Osteoblast (primary cell): ENCODE measurements around the gene CCBE1. TPM values are rescaled to one million over a fixed set of nuclear protein-coding genes. Genes with fewer than 3 reads are reported as not detected.
A peak's percentile ranks its signal among the peaks of the same experiment; 100 is the strongest.

Source experiments
- DNase-seq: peaks from one replicate; pipeline ENCODE4 v3.0.0; 2011; ENCODE audit warnings: low spot score, mixed read lengths; ENCODE audit not compliant: insufficient read length; ENCODE audit errors: missing footprints
- H2AFZ ChIP-seq: 2 replicates; pipeline ENCODE4 v1.6.0; 2011; ENCODE audit warnings: mild to moderate bottlenecking, low read length
- H3K27ac ChIP-seq: 2 replicates; pipeline ENCODE4 v1.5.1; 2011; ENCODE audit warnings: mild to moderate bottlenecking, low read depth, low read length, moderate library complexity
- H3K27me3 ChIP-seq: 2 replicates; pipeline ENCODE4 v1.6.0; 2012; ENCODE audit warnings: mild to moderate bottlenecking, control low read depth, inconsistent platforms, low read length, moderate library complexity; ENCODE audit not compliant: insufficient read depth
- H3K36me3 ChIP-seq: 2 replicates; pipeline ENCODE4 v1.5.1; 2011; ENCODE audit warnings: mild to moderate bottlenecking, low read length, control low read depth, moderate library complexity; ENCODE audit not compliant: insufficient read depth
- H3K4me1 ChIP-seq: 2 replicates; pipeline ENCODE4 v1.5.1; 2011; ENCODE audit warnings: mild to moderate bottlenecking, low read length, control low read depth, moderate library complexity; ENCODE audit not compliant: insufficient read depth
- H3K4me2 ChIP-seq: 2 replicates; pipeline ENCODE4 v1.6.0; 2011; ENCODE audit warnings: mild to moderate bottlenecking, low read length; ENCODE audit not compliant: insufficient read depth
- H3K4me3 ChIP-seq: fragments of 200-600 bp; sonication (generic); 3 replicates; pipeline ENCODE4 v1.5.1; 2012; ENCODE audit warnings: mild to moderate bottlenecking, low read length, inconsistent platforms; ENCODE audit not compliant: insufficient read depth
- H3K79me2 ChIP-seq: 2 replicates; pipeline ENCODE4 v1.6.0; 2012; ENCODE audit warnings: mild to moderate bottlenecking, low read length, control low read depth, inconsistent platforms; ENCODE audit not compliant: insufficient read depth
- H3K9me3 ChIP-seq: 2 replicates; pipeline ENCODE4 v1.5.1; 2011; ENCODE audit warnings: low read depth, low read length, control low read depth
- H4K20me1 ChIP-seq: 2 replicates; pipeline ENCODE4 v1.6.0; 2012; ENCODE audit warnings: mild to moderate bottlenecking, low read length, control low read depth; ENCODE audit not compliant: insufficient read depth
- total RNA-seq: library from RNA; depleted of rRNA; stranded (reverse); fragments of >200 nt; gene quantifications from 2 replicates; pipeline ENCODE4 v1.2.3, GENCODE V29; 2012
- TF ChIP-seq, protein P1 (sequence below): IDR thresholded peaks from 2 replicates; pipeline ENCODE4 v1.5.1; 2011; ENCODE audit warnings: mild to moderate bottlenecking, low read depth, low read length, moderate library complexity; ENCODE audit errors: extremely low read depth

The CCBE1 gene
- total RNA-seq, 1 donor = 51.4 TPM

DNA sequence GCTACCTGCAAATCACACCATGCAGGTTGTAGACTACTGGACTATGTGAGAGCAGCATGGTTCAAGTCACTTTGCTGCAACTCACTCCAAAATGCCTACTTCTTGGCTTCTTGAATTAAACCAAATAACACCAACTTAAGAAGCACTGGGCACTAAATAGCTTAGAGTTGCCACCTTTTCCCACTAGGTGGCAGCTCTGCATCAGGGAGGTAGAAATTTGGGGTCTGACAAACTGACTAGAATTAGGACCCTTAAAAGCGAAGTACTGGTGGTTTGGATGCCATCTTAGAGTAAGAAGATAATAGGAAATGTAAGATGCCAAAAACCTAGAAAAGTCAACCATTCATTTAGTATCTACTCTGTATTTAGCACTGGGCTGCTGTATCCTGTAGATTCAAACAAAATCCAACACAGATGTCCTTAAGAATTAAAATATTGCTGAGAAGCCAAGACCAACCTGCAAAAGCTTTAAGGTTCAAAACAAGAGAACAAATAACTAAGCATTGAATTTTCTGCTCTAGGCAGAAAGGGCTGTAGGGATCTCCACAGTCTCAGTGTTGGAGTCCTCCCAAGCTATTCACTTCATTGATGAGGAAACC, 65.5 kb downstream of the CCBE1 start:
- H3K36me3 ChIP-seq = no peaks in the 10 kb centered on the region
- H3K79me2 ChIP-seq = peaks cover 94% of the 10 kb centered on the region
- H4K20me1 ChIP-seq = peaks cover 22% of the 10 kb centered on the region
- H3K9me3 ChIP-seq = peaks cover 3% of the 10 kb centered on the region
- H3K27me3 ChIP-seq = no peaks in the 10 kb centered on the region
- no peak overlapping the region for H3K4me3 ChIP-seq
- no peak overlapping the region for H2AFZ ChIP-seq
- TF ChIP-seq, protein P1, sequence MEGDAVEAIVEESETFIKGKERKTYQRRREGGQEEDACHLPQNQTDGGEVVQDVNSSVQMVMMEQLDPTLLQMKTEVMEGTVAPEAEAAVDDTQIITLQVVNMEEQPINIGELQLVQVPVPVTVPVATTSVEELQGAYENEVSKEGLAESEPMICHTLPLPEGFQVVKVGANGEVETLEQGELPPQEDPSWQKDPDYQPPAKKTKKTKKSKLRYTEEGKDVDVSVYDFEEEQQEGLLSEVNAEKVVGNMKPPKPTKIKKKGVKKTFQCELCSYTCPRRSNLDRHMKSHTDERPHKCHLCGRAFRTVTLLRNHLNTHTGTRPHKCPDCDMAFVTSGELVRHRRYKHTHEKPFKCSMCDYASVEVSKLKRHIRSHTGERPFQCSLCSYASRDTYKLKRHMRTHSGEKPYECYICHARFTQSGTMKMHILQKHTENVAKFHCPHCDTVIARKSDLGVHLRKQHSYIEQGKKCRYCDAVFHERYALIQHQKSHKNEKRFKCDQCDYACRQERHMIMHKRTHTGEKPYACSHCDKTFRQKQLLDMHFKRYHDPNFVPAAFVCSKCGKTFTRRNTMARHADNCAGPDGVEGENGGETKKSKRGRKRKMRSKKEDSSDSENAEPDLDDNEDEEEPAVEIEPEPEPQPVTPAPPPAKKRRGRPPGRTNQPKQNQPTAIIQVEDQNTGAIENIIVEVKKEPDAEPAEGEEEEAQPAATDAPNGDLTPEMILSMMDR = peak; percentile 83
- peaks cover 29% of the 10 kb centered on the region for H3K4me1 ChIP-seq
- no peak overlapping the region for H3K27ac ChIP-seq
- peak; percentile 47 for DNase-seq
- H3K4me2 ChIP-seq = no peak overlapping the region

DNA sequence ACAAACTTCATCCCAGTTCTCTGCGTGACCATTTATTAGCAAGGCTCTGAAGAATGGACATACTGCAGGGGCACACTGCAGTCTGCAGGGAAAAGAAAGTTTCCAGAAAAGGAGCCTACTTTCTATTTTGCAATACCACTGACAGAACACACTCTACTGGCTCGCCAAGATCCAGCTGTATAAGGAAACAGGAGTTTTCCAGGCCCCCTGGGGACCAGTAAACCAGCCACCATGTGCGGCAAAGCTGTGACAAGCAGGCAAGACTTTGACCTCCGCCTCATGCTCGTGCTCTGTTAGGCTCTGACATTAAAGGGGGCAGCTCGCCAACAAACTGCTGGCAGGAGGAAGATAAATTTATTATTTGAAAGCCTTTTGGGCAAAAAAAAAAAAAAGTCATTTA, 67.3 kb downstream of the CCBE1 start:
- Histone ChIP-seq H3K79me2 (peaks cover 92% of the 10 kb centered on the region), H4K20me1 (peaks cover 25% of the 10 kb centered on the region), H3K4me3 (no peak overlapping the region), H3K4me2 (no peak overlapping the region), H2AFZ (no peak overlapping the region), H3K4me1 (peaks cover 19% of the 10 kb centered on the region), H3K27ac (no peak overlapping the region), H3K27me3 (no peaks in the 10 kb centered on the region), H3K36me3 (no peaks in the 10 kb centered on the region), H3K9me3 (peaks cover 3% of the 10 kb centered on the region)
- DNase-seq = peak; percentile 49
- TF ChIP-seq, protein P1 = no peak

DNA sequence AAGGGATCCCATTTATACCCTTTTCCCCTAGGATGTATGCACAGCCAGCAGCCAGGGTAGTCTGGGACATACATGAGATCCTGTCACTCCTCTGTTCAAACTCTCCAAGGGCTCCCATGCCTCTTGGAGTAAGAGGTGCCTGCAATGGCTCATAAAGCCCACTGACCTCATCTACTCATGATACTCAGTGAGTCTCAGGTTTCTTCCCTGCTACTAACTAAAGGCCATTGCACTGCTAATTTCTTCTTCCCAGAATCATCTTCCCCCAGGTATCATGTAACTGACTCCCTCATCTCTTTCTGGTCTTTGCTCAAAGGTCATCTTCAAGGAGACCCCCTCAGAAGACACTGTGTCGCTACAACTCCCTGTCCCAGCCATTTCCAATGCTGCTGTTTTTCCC, 68.2 kb downstream of the CCBE1 start:
- Histone ChIP-seq H3K4me3 (no peak overlapping the region), H3K4me1 (peaks cover 22% of the 10 kb centered on the region), H3K27ac (no peak overlapping the region), H3K9me3 (peaks cover 3% of the 10 kb centered on the region), H4K20me1 (peaks cover 28% of the 10 kb centered on the region), H2AFZ (no peak overlapping the region), H3K79me2 (peaks cover 90% of the 10 kb centered on the region), H3K36me3 (no peaks in the 10 kb centered on the region), H3K4me2 (no peak overlapping the region), H3K27me3 (no peaks in the 10 kb centered on the region)
- DNase-seq = no peak
- TF ChIP-seq, protein P1 = no peak

DNA sequence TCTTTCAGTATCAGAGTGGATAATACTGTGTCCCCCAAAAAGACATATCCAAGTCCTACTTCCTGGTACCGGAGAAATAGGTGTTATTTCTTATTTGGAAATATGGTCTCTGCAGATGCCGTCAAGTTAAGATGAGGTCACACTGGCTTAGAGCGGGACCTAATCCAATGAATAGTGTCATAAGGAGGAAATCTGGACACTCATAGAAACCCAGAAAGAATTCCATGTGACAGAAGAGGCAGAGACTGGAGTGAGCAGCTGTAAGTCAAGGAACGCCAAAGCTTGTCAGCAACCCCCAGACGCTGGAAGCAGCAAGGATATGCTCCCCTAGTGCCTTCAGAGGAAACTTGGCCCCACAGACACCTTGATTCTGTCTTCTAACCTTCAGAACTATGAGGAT, 69.8 kb downstream of the CCBE1 start:
- Histone ChIP-seq H2AFZ (no peak overlapping the region), H3K79me2 (peaks cover 87% of the 10 kb centered on the region), H3K36me3 (no peaks in the 10 kb centered on the region), H3K27me3 (no peaks in the 10 kb centered on the region), H3K4me2 (no peak overlapping the region), H3K9me3 (peaks cover 3% of the 10 kb centered on the region), H3K27ac (no peak overlapping the region), H3K4me1 (peaks cover 32% of the 10 kb centered on the region), H3K4me3 (no peak overlapping the region), H4K20me1 (peaks cover 35% of the 10 kb centered on the region)
- TF ChIP-seq, protein P1 = no peak
- no peak for DNase-seq
